Ascending aorta (tissue), 2 donors: ENCODE results near the gene ZNHIT1. TPM values are rescaled to one million over a fixed set of nuclear protein-coding genes. Genes with fewer than 3 reads are reported as not detected.

Source experiments
- DNase-seq, 2 donors: peaks; one replicate each; pipeline ENCODE4 v3.0.0-alpha.2; 2019; ENCODE audit warnings: low spot score in 2 of 2
- H3K27ac ChIP-seq, 2 donors: fragments of 200-600 bp; sonication (generic); one replicate each; pipeline ENCODE4 v1.5.1; 2016 to 2017; ENCODE audit warnings: mild to moderate bottlenecking in 1 of 2
- H3K27me3 ChIP-seq: fragments of 200-600 bp; sonication (generic); one replicate; pipeline ENCODE4 v1.5.1; 2017
- H3K36me3 ChIP-seq, 2 donors: fragments of 200-600 bp; sonication (generic); one replicate each; pipeline ENCODE4 v1.5.1; 2016
- H3K4me1 ChIP-seq, 2 donors: fragments of 200-600 bp; sonication (generic); one replicate each; pipeline ENCODE4 v1.5.1; 2016 to 2017; ENCODE audit warnings: mild to moderate bottlenecking in 1 of 2
- H3K4me3 ChIP-seq, 2 donors: fragments of 200-600 bp; sonication (generic); one replicate each; pipeline ENCODE4 v1.5.1; 2016 to 2017; ENCODE audit warnings: mild to moderate bottlenecking in 1 of 2
- H3K9me3 ChIP-seq, 2 donors: fragments of 200-600 bp; sonication (generic); one replicate each; pipeline ENCODE4 v1.5.1; 2016
- intact Hi-C: fragments of 100-400 bp; cut with DNase I; formaldehyde crosslinking; loops from one replicate; pipeline ENCODE4 v1.15.1; 2023
- total RNA-seq: library from RNA; depleted of rRNA; stranded (reverse); fragments of >200 nt; gene quantifications from one replicate; pipeline ENCODE4 v1.1.0, GENCODE V29; 2016
- TF ChIP-seq, protein P1 (sequence below), 3 experiments: fragments of 200-600 bp in 2 of 3; fragments of 450-650 bp in 1 of 3; sonication (generic) in 2 of 3; IDR thresholded peaks; one replicate each; pipeline ENCODE4 v1.5.1; 2016 to 2019; ENCODE audit warnings: antibody characterized with exemption in 3 of 3, mild to moderate bottlenecking in 1 of 3, moderate library complexity in 1 of 3

Gene ZNHIT1
- total RNA-seq, 1 donor from 2014 or later = 87.9 TPM

DNA sequence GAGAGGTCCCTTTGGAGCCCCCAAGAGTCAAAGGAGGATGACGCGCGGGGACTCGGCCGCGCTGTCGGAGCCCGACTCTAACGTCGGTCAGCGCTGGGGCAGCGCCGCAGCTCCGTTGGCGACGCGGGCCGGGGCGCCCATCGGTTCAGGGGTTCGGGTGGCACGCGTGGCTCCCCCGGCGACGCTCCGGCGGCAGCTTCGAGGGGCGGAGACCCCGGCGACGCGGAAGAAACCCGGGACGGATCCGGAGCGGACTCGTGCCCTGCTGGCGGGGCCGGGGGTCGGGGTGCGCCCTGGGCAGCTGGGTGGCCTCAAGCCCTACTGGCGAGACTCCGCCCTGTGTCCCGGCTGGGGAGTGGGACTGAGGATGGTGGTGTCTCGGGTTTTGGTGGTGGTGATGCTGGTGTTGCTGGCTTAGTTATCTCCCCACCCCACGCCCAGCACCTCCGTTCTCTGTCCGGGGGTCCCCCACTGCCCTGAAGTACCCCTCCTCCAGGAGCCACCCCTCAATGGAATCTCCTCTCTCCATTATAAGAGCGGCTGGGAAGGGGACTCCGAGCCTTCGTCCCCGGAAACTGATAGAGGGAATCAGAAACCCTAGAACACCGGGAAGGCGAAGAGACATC lies 37.7 kb upstream of the ZNHIT1 start, which contains the start of gene NAT16:
NAT16 (minus strand) TSS at position 164 of the 626 bp plus-strand sequence. CDS start 5,486 bp downstream, outside the sequence.
- Histone ChIP-seq H3K27ac (no peak within 1 kb of the TSS), H3K27me3 (peaks cover 14% of the 10 kb centered on the region)
- TF ChIP-seq, protein P1, sequence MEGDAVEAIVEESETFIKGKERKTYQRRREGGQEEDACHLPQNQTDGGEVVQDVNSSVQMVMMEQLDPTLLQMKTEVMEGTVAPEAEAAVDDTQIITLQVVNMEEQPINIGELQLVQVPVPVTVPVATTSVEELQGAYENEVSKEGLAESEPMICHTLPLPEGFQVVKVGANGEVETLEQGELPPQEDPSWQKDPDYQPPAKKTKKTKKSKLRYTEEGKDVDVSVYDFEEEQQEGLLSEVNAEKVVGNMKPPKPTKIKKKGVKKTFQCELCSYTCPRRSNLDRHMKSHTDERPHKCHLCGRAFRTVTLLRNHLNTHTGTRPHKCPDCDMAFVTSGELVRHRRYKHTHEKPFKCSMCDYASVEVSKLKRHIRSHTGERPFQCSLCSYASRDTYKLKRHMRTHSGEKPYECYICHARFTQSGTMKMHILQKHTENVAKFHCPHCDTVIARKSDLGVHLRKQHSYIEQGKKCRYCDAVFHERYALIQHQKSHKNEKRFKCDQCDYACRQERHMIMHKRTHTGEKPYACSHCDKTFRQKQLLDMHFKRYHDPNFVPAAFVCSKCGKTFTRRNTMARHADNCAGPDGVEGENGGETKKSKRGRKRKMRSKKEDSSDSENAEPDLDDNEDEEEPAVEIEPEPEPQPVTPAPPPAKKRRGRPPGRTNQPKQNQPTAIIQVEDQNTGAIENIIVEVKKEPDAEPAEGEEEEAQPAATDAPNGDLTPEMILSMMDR (IDR thresholded peaks at IDR 0.05) = no peak

DNA sequence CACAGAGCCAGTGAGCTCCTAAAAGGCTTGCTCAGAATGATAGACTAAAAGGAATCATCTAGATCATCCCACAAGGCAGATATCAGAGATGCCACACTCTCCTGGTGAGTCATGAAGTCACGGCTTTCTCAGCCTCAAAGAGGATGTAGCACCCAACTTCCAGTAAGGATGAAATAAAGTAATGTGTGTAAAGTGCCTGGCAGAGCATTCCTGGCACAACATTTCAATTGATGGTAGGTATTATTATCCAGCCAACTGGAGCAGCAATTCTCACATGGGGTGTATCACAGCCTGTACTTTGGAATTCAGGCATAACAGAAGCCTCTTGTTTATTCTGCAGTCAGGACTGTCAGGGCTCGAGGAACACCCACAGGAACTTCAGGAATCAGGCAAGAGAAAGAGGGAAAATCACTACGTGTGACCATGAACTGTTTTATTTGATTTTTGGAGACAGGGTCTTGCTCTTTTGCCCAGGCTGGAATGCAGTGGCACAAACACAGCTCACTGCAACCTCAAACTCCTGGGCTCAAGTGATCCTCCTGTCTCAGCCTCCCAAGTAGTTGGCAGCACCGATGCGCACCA lies 32.6 kb upstream of the ZNHIT1 start:
- Histone ChIP-seq H3K9me3 (no peaks in the 10 kb centered on the region), H3K27me3 (peaks cover 1% of the 10 kb centered on the region), H3K27ac (no peak overlapping the region), H3K4me1 (no peaks in the 10 kb centered on the region), H3K36me3 (no peaks in the 10 kb centered on the region), H3K4me3 (no peak overlapping the region)
- TF ChIP-seq, protein P1 (IDR thresholded peaks at IDR 0.05) = no peak
- DNase-seq = no peak
- intact Hi-C loops = no loop called here

More for the DNA sequence above, 37.7 kb upstream of the ZNHIT1 start, which contains the start of gene NAT16:
- no peak for DNase-seq
- Histone ChIP-seq H3K4me1 (peaks cover 0 to 2% of the 10 kb centered on the region in 2 donors), H3K4me3 (no peak within 1 kb of the TSS), H3K9me3 (no peaks in the 10 kb centered on the region), H3K36me3 (no peaks in the 10 kb centered on the region)
- intact Hi-C loops = no loop called here

DNA sequence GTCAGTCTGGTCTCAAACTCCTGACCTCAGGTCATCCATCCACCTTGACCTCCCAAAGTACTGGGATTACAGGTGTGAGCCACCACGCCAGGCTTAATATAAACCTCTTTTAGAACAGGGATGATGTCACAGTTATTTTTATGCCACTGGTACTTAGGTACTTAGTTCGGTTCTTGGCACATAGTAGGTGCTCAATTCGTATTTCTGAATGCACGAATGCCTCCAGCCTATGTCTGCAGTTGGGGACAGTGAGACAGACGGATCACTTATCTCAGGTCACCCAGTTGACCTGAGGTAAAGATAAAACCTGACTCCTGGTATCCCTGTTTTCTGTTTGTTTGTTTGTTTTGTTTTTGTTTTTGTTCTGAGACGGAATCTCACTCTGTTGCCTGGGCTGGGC lies 31.8 kb upstream of the ZNHIT1 start:
- intact Hi-C loops = no loop called here
- H3K4me1 ChIP-seq = no peaks in the 10 kb centered on the region
- TF ChIP-seq, protein P1 (IDR thresholded peaks at IDR 0.05) = no peak
- no peaks in the 10 kb centered on the region for H3K27me3 ChIP-seq
- no peak for DNase-seq
- no peaks in the 10 kb centered on the region for H3K9me3 ChIP-seq
- H3K4me3 ChIP-seq = no peak overlapping the region
- no peaks in the 10 kb centered on the region for H3K36me3 ChIP-seq
- H3K27ac ChIP-seq = no peak overlapping the region

DNA sequence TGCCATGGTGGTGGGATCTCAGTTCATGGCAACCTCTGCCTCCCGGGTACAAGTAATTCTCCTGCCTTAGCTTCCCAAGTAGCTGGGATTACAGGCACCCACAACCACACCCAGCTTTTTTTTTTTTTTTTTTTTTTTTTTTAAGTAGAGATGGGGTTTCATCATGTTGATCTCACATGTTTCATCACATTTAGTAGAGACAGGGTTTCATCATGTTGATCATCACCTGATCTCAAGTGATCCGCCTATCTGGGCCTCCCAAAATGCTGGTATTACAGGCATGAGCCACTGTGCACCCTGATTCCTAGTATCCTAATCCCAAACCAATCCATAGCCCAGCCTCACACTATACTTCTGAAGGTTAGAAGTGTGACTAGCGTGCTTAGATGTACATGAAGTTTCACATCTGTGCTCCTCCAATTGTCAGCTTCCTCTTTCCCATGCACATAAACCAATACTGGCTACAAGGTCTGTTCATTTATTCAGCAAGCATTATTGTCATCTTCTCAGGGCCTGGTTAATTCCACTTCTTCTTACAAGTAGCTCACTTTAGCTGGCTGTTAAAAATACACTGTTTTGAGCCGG lies 31.0 kb upstream of the ZNHIT1 start:
- Histone ChIP-seq H3K36me3 (no peaks in the 10 kb centered on the region), H3K27ac (no peak overlapping the region), H3K4me3 (no peak overlapping the region), H3K27me3 (no peaks in the 10 kb centered on the region), H3K4me1 (no peaks in the 10 kb centered on the region), H3K9me3 (no peaks in the 10 kb centered on the region)
- TF ChIP-seq, protein P1 (IDR thresholded peaks at IDR 0.05) = no peak
- no peak for DNase-seq
- intact Hi-C loops = no loop called here

DNA sequence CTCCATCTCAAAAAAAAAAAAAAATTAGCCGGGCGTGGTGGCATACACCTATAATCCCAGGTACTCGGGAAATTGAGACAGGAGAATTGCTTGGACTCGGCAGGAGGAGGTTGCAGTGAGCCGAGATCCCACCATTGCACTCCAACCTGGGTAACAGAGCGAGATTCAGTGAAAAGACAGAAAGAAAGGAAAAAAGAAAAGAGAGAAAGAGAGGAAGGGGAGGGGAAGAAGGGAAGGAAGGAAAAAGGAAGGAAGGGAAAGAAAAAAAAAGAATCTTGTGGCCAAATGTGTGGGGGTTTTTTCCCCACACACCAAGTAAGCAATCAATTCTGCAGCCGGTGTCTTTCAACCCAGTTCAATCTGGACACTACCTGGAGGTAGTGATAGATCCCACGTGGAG lies 28.9 kb upstream of the ZNHIT1 start:
- intact Hi-C loops = no loop called here
- Histone ChIP-seq H3K4me3 (no peak overlapping the region), H3K36me3 (no peaks in the 10 kb centered on the region), H3K27me3 (no peaks in the 10 kb centered on the region), H3K9me3 (no peaks in the 10 kb centered on the region), H3K4me1 (no peaks in the 10 kb centered on the region), H3K27ac (no peak overlapping the region)
- TF ChIP-seq, protein P1 (IDR thresholded peaks at IDR 0.05) = no peak
- DNase-seq = no peak
